Neural cell (in vitro differentiated cells): Measurements from ENCODE around the gene BFSP1. TPM values are rescaled to one million over a fixed set of nuclear protein-coding genes. Genes with fewer than 3 reads are reported as not detected.

Source experiments
- H2AFZ ChIP-seq: fragments of 200-600, 300-800 bp; sonication (generic), shearing (Covaris generic); 2 replicates; pipeline ENCODE4 v1.6.0; 2014; ENCODE audit warnings: low read depth, mild to moderate bottlenecking, antibody characterized with exemption, low read length, moderate library complexity
- H3F3A ChIP-seq: fragments of 200-600 bp; shearing (Covaris generic); 2 replicates; pipeline ENCODE4 v1.6.1; 2016; ENCODE audit warnings: mild to moderate bottlenecking, moderate library complexity, mixed read lengths, antibody characterized with exemption, low read length; ENCODE audit not compliant: insufficient read depth, poor library complexity, severe bottlenecking
- H3K27ac ChIP-seq: fragments of 200-600, 300-800 bp; sonication (generic), shearing (Covaris generic); 2 replicates; pipeline ENCODE4 v1.5.1; 2014; ENCODE audit warnings: mild to moderate bottlenecking, low read length, moderate library complexity
- H3K27me3 ChIP-seq: fragments of 300-800, 200-600 bp; sonication (generic), shearing (Covaris generic); 2 replicates; pipeline ENCODE4 v1.6.0; 2014; ENCODE audit warnings: mild to moderate bottlenecking, low read depth, low read length, moderate library complexity; ENCODE audit not compliant: insufficient read depth
- H3K36me3 ChIP-seq: fragments of 300-800, 200-600 bp; sonication (generic), shearing (Covaris generic); 2 replicates; pipeline ENCODE4 v1.5.1; 2014; ENCODE audit warnings: mild to moderate bottlenecking, antibody characterized with exemption, low read length, moderate library complexity; ENCODE audit not compliant: insufficient read depth
- H3K4me2 ChIP-seq: fragments of 300-800, 200-600 bp; sonication (generic), shearing (Covaris generic); 2 replicates; pipeline ENCODE4 v1.6.0; 2014; ENCODE audit warnings: mild to moderate bottlenecking, low read length
- H3K4me3 ChIP-seq: fragments of 300-800, 200-600 bp; sonication (generic), shearing (Covaris generic); 2 replicates; pipeline ENCODE4 v1.5.1; 2014; ENCODE audit warnings: mild to moderate bottlenecking, low read length, moderate library complexity
- H3K79me2 ChIP-seq: fragments of 200-600 bp; shearing (Covaris generic); replicated peaks from 2 replicates; pipeline ENCODE4 v1.6.0; 2014; ENCODE audit warnings: mild to moderate bottlenecking, low read length, moderate library complexity; ENCODE audit not compliant: insufficient read depth
- H3K9ac ChIP-seq: fragments of 300-800, 200-600 bp; sonication (generic), shearing (Covaris generic); 2 replicates; pipeline ENCODE4 v1.6.1; 2016; ENCODE audit warnings: mild to moderate bottlenecking, low read length, mixed read lengths
- H3K9me2 ChIP-seq: fragments of 200-600 bp; shearing (Covaris generic); 2 replicates; pipeline ENCODE4 v1.6.1; 2016; ENCODE audit warnings: mild to moderate bottlenecking, low read length, mixed read lengths; ENCODE audit not compliant: insufficient read depth
- H3K9me3 ChIP-seq: fragments of 200-600, 300-800 bp; sonication (generic), shearing (Covaris generic); 2 replicates; pipeline ENCODE4 v1.6.1; 2016; ENCODE audit warnings: mild to moderate bottlenecking, mixed run types, low read length, moderate library complexity, mixed read lengths
- H4K20me1 ChIP-seq: fragments of 200-600 bp; shearing (Covaris generic); 2 replicates; pipeline ENCODE4 v1.6.1; 2016; ENCODE audit warnings: mild to moderate bottlenecking, mixed run types; ENCODE audit not compliant: insufficient read depth
- CTCF ChIP-seq: fragments of 450-650 bp; IDR thresholded peaks from 2 replicates; pipeline ENCODE4 v1.5.1; 2014; ENCODE audit warnings: antibody characterized with exemption, mild to moderate bottlenecking, moderate library complexity; ENCODE audit not compliant: poor library complexity, severe bottlenecking
- EP300 ChIP-seq: fragments of 450-650 bp; conservative IDR thresholded peaks from 2 replicates; pipeline ENCODE4 v1.6.1; 2014; ENCODE audit warnings: antibody characterized with exemption, mild to moderate bottlenecking, moderate library complexity; ENCODE audit not compliant: poor library complexity, severe bottlenecking
- EZH2 ChIP-seq: fragments of 200-600, 300-800 bp; shearing (Covaris generic), sonication (generic); IDR thresholded peaks from 2 replicates; pipeline ENCODE4 v1.6.1; 2014; ENCODE audit warnings: antibody characterized with exemption, low read length, borderline replicate concordance, mild to moderate bottlenecking; ENCODE audit not compliant: insufficient read depth, poor library complexity, severe bottlenecking
- MXI1 ChIP-seq: fragments of 450-650 bp; conservative IDR thresholded peaks from 2 replicates; pipeline ENCODE4 v1.6.1; 2014; ENCODE audit warnings: antibody characterized with exemption, mild to moderate bottlenecking; ENCODE audit not compliant: poor library complexity, severe bottlenecking
- POLR2AphosphoS5 ChIP-seq: IDR thresholded peaks from 2 replicates; pipeline ENCODE4 v1.6.1; 2012
- RAD21 ChIP-seq: fragments of 450-650 bp; conservative IDR thresholded peaks from 2 replicates; pipeline ENCODE4 v1.6.1; 2014; ENCODE audit warnings: antibody characterized with exemption, mild to moderate bottlenecking, moderate library complexity
- REST ChIP-seq: IDR thresholded peaks from 2 replicates; pipeline ENCODE4 v1.6.1; 2012; ENCODE audit warnings: borderline replicate concordance
- SMC3 ChIP-seq: fragments of 450-650 bp; conservative IDR thresholded peaks from 2 replicates; pipeline ENCODE4 v1.6.1; 2014; ENCODE audit warnings: antibody characterized with exemption, mild to moderate bottlenecking, moderate library complexity; ENCODE audit not compliant: poor library complexity
- TAF1 ChIP-seq: IDR thresholded peaks from 2 replicates; pipeline ENCODE4 v1.6.1; 2012; ENCODE audit warnings: low read depth
- polyA plus RNA-seq: library from polyadenylated mRNA; depleted of rRNA; stranded (reverse); fragments of >200 nt; gene quantifications from 2 replicates; pipeline ENCODE4 v1.2.3, GENCODE V29; 2014

The BFSP1 gene
- polyA plus RNA-seq, 1 donor from 2014 or later, result 1.3 TPM

DNA sequence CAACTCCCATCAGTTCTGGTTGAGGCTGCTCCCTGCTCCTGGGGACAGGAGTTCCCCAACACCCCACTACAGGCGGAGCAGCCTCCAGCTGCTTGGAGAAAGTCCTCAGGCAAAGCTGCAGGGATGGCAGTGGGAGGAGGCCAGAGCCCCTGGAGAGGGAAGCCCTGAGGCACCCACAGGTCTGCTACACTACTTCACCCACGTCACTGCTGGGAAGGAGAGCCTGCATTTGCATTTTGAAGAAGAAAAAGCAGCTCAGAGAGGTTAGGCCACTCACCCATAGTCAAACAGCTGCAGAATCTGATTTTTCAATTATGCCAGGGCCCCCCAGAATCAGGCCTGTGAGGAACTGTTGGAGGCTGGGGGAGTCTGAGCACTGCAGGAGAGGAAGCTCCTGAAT lies 17.2 kb downstream of the BFSP1 start:
- Histone ChIP-seq H2AFZ (no peak overlapping the region), H3K9ac (no peak overlapping the region), H4K20me1 (no peaks in the 10 kb centered on the region), H3K9me2 (no peaks in the 10 kb centered on the region), H3K36me3 (no peaks in the 10 kb centered on the region), H3K79me2 (no peaks in the 10 kb centered on the region), H3K9me3 (no peaks in the 10 kb centered on the region), H3K4me3 (no peak overlapping the region), H3K27ac (no peak overlapping the region), H3F3A (no peaks in the 10 kb centered on the region), H3K4me2 (no peak overlapping the region), H3K27me3 (no peaks in the 10 kb centered on the region)
- TF ChIP-seq EP300 (no peak), SMC3 (no peak), RAD21 (no peak), REST (no peak), MXI1 (no peak), TAF1 (no peak), POLR2AphosphoS5 (no peak), EZH2 (no peak), CTCF (no peak)

DNA sequence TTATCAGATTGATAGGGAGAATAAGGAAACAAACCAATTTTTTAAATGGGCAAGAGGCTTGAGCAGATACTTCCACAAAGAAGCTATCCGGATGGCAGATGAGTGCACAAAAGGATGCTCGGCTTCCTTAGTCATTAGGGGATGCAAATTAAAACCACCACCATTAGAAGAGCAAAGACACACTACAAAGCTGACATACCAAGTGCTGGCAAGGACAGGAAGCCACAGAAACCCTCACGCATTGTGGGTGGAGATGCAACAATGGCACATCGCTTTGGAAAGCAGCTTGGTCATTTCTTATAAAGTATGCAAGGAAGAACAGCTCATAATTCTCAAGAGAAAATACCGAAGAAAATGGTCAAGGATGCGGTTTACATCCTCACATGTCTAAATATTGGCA lies 19.8 kb downstream of the BFSP1 start:
- Histone ChIP-seq H3K9ac (no peak overlapping the region), H3K36me3 (no peaks in the 10 kb centered on the region), H3K9me2 (no peaks in the 10 kb centered on the region), H3K4me3 (no peak overlapping the region), H3K27ac (no peak overlapping the region), H3K4me2 (no peak overlapping the region), H3K27me3 (no peaks in the 10 kb centered on the region), H2AFZ (no peak overlapping the region), H3K79me2 (no peaks in the 10 kb centered on the region), H3F3A (no peaks in the 10 kb centered on the region), H4K20me1 (no peaks in the 10 kb centered on the region), H3K9me3 (no peaks in the 10 kb centered on the region)
- TF ChIP-seq RAD21 (no peak), SMC3 (no peak), MXI1 (no peak), TAF1 (no peak), CTCF (no peak), REST (no peak), EP300 (no peak), EZH2 (no peak), POLR2AphosphoS5 (no peak)
